Fibroblast of gingiva (primary cell): Measurements from ENCODE around the gene AKR1C4.
"Not testable (repeated sequence)": the region's sequence is repeated elsewhere in the genome, so short reads cannot be mapped to it uniquely, and the experiment has no call there.

Source experiments
- DNase-seq: peaks from one replicate; pipeline ENCODE4 v3.0.0-alpha.2; 2011; ENCODE audit warnings: low read depth

Gene AKR1C4

DNA sequence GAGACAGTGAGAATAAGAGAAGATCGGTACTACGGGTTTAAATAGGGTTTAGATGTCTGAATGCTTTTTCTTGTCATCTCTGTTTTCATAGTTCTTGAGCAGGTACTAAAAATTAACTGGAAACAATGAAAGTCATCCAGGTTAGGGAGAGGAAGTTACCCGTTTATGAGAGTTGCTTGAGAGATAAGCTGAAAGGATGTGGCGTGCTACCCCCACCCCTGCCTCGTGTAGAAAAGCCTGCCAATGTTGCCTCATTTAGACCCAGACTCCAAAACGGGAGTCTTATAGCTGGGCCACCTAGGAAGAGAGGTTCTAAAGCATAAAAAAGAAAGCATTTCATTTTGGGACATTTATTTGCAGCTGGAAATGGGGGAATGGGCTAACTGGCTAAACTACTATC is 10.2 kb downstream of the AKR1C4 start:
- DNase-seq: no peak

DNA sequence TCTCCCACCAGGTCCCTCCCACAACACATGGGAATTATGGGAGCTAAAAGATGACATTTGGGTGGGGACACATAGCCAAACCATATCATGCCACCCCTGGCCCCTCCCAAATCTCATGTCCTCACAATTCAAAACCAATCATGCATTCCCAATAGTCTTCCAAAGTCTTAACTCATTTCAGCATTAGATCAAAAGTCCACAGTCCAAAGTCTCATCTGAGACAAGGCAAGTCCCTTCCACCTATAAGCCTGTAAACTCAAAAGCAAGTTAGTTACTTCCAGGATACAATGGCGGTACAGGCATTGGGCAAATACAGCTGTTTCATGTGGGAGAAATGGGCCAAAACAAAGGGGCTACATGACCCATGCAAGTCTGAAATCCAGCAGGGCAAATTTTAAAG is 13.1 kb downstream of the AKR1C4 start:
- not testable (repeated sequence) for DNase-seq

DNA sequence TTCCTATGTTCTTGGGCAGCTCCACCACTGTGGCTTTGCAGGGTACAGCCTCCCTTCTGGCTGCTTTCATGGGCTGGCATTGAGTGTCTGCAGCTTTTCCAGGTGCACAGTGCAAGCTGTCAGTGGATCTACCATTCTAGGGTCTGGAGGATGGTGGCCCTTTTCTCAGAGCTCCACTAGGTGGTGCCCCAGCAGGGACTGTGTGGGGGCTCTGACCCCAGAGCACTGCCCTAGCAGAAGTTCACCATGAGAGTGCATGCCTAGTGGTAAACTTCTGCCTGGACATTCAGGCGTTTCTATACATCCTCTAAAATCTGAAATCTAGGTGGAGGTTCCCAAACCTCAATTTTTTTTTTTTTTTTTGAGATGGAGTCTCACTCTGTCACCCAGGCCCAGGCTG is 13.6 kb downstream of the AKR1C4 start:
- DNase-seq: not testable (repeated sequence)

DNA sequence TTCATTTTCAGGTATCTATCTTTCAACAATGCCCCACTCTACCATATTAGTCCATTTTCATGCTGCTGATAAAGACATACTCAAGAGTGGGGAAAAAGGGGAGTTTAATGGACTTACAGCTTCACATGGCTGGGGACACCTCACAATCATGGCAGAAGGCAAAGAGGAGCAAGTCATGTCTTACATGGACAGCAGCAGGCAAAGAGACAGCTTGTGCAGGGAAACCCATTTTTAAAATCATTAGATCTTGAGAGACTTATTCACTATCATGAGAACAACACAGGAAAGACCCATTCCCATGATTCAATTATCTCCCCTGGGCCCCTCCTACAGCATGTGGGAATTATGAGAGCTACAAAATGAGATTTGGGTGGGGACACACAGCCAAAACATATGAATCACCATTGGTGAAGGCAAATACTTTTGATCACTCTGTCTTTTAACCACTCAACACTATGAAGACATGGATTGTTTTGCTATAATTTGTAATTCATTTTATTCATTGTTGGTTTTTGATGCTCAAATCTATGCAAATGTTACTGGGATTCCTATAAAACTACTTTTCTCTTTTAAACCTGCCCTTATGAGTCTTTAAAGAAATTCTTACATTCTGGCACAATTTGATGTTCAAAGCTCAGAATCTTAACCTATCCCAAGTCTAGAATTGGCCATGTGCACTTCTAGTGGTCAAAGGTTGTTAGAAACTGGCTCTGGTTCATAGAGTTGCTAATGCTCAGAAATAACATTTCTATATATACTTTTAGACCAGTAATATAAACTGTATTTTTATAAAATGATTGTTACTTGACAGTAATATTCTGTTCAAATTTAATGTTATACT is 15.3 kb downstream of the AKR1C4 start:
- no peak for DNase-seq

DNA sequence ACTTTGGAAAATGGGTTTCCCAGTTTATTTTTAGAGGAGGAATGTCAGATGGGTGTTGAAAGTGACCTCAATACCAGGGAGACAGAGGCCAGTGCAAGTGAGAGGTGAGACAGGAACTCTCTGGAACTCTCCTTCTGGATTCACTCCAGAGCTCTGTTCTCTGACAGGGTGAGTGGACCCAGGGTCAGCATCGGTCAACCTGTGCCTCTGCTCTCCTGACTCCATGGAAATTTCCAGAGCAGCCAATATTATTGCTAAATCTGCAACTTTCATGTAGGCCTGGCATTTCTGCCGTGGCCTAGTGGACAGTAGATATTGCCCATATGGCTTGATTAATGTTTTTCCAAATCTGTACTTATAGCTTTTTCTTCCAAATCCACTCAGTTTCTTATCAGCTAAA is 20.2 kb downstream of the AKR1C4 start:
- DNase-seq: no peak

DNA sequence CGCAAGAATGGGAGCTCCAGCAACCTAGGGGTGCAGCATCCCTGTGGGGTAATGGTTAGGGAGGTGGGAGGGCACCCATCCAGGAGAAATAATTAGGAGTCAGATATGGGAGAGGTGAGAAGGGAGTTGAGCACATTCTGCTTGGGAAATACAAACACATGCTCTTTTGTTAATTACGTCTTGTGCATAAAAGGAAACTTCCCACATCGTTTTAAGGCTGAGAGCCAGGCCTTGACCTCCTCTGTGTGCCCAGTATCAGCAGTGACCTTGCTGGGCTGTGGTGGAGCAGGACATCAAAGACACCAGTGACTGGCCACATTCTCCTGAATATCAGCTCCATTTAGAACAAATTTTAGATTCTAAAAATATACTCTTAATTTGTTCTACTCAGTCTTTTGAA is 22.6 kb downstream of the AKR1C4 start:
- DNase-seq: no peak

DNA sequence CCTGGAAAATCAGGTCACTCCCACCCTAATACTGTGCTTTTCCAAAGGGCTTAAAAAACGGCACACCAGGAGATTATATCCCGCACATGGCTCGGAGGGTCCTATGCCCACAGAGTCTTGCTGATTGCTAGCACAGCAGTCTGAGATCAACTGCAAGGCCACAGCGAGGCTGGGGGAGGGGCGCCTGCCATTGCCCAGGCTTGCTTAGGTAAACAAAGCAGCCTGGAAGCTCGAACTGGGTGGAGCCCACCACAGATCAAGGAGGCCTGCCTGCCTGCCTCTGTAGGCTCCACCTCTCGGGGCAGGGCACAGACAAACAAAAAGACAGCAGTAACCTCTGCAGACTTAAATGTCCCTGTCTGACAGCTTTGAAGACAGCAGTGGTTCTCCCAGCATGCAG is 26.3 kb downstream of the AKR1C4 start:
- not testable (repeated sequence) for DNase-seq

DNA sequence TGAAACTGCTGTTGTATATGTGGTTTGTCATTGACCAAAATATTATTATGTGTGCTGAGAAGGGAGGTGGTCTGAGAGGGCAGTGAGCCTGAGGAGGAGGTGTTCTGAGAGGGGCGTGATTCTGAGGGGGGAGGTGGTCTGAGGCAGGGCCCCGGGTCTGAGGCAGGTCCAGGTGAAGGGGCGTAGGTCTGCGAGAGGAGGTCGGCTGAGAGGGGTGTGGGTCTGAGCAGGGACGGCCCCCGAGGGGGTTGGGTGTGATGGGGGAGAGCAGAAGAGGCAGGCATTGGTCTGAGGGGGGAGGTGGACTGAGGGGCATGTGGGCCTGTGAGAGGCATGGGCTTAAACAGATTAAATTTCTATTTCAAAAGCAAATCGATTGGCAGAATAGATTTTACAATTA is 32.4 kb downstream of the AKR1C4 start:
- DNase-seq: no peak

DNA sequence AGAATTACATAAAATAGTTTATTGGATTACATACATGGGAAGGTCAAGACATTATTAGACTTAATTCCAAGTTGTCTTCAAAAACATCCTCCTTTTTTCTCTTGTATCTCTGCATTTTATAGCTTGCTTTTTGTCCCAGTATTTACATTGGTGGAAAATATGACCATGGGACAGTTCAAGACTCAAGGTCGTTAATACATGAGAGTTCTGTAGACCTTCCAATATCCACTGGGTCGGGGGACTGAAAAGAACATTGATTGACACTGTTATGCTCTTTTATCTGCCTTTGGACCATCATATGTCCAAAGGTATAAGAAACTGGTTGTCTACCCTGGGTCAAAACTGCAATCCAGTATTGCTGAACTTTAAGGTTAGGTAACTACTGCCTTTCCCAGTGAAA is 36.7 kb downstream of the AKR1C4 start:
- DNase-seq: no peak

DNA sequence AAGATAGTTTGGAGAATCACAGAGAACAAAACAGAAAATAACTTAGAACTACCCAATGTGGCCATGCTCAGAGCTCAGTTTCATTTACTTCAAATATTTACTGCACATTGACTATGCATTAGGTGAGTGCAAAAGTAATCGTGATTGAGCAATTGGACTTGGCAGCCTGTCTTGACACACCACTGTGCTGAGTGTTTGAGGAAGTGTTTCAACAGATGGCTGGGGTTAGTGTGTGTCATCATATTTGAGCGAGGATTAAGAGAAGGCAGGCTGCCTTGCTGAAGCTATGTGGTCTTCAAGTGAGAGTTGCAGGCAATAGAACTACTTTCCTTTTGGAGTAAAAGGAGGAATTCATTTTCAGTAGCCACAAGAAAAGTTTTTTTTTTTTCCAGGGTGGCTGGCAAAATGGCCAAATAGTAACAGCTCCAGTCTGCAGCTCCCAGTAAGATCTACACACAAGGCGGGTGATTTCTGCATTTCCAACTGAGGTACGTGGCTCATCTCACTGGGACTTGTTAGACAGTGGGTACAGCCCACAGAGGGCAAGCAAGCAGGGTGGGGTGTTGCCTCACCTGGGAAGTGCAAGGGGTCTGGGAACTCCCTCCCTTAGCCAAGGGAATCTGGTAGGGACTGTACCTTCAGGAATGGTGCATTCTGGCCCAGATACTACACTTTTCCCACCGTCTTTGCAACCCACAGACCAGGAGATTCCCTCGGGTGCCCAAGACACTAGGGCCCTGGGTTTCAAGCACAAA is 37.6 kb downstream of the AKR1C4 start:
- peak; percentile 24 for DNase-seq

DNA sequence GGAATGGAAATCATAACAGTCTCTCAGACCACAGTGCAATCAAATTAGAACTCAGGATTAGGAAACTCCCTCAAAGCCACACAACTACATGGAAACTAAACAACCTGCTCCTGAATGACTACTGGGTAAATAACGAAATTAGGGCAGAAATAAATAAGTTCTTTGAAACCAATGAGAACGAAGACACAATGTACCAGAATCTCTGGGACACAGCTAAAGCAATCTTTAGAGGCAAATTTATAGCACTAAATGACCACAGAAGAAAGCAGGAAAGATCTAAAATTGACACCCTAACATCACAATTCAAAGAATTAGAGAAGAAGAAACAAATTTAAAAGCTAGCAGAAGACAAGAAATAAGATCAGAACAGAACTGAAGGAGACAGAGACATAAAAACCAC is 40.9 kb downstream of the AKR1C4 start:
- DNase-seq: not testable (repeated sequence)

DNA sequence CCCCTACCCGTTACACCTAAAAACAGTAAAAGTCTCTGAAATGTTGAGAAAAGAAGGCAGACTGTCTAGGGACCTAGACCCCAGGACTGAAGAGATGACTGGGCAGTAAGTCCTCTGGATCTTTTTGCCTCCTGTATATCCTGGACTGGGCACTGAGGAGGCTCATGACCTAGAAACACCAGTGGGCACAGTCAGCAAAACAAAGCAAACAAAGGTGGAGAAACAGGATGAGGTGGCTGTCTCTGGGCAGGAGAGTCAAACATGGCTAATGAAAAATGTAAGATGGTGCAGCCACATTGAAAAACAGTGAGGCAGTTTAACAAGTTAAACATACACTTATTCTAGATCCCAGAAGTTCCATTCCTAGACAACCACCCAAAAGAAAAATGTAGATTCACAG is 45.9 kb downstream of the AKR1C4 start:
- no peak for DNase-seq

DNA sequence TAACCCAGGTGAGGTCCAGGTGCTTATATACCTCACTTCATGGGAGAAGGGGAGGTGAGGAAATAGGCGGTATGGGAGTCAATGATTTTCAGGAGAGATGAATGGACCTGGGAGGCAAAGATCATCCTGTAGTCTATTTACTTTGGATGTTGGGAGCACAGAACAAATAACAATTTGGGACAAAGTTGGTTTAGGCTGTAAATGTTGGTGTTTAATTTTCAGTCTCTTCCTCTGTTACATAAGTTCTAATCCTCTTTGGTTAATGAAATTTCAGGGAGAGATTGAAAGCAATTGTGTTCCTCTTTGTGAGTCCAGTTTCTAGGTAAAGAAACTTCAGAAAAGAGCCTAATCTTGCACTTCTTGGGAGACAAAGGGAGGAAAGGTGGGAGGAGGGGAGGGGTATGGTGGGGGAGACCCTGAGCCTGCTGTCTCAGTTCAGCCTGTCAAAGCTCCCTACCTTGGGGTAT is 46.9 kb downstream of the AKR1C4 start:
- DNase-seq: no peak

DNA sequence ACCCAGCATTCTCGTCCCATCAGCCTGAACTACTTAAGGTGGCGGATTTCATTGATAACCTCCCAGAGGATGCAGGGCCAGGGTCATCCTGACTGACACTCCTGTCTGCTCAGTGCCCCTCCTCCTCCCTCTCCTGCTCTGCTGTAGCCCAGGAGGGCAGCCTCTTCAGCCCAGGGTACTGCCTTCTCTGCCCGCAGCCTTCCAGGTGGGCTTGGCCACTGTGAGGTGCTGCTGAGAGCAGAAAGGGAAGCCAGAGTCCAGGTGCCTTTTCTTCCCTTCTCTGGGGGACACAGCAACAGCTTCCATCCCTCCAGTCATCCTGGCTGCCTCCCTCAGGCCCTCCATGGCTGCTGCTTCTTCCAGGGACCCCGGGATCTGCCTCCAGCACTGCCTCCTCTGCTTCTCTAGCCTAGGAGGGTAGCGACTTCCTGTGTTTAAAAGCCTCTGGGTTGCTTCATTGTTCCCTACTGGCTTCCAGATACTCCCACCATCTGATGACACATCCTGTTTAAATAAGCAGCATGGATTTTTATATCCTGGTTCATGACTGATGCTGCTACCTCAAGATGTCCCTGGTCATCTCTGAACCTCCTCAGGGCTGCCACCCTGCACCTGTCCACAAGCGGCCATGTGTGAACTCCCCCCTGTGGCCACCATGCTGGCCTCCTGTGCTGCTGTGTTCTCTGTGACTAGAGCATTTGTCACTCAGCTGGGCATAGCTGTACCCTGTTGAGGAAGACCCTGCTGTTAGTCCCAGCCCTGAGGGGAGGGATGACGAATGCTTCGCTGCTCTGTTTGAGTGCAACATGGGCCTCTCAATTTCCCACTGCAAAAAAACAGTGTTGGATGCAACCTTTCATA is 55.8 kb downstream of the AKR1C4 start:
- no peak for DNase-seq

DNA sequence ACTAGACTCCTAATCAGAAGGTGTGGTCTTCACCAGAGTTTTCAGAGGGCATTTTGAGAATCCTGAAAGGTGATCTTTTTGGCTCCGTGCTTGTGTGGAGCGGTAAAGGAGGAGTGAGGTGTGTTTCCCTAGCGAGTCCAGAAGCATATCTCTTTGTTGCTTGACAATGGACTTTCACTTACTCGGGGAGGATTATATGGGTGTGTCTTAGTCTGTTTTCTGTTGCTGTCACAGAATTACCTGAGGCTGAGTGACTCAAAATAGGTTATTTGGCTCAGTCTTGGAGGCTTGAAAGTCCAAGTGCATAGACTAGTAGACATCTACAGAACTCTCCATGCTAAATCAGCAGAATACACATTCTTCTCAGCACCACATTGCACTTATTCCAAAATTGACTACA is 57.9 kb downstream of the AKR1C4 start:
- no peak for DNase-seq

DNA sequence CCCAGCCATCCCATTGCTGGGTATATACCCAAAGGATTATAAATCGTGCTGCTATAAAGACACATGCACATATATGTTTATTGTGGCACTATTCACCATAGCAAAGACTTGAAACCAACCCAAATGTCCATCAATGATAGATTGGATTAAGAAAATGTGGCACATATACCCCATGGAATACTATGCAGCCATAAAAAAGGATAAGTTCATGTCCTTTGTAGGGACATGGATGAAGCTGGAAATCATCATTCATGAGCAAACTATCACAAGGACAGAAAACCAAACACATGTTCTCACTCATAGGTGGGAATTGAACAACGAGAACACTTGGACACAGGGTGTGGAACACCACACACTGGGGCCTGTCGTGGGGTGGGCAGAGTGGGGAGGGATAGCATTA is 61.1 kb downstream of the AKR1C4 start:
- not testable (repeated sequence) for DNase-seq

DNA sequence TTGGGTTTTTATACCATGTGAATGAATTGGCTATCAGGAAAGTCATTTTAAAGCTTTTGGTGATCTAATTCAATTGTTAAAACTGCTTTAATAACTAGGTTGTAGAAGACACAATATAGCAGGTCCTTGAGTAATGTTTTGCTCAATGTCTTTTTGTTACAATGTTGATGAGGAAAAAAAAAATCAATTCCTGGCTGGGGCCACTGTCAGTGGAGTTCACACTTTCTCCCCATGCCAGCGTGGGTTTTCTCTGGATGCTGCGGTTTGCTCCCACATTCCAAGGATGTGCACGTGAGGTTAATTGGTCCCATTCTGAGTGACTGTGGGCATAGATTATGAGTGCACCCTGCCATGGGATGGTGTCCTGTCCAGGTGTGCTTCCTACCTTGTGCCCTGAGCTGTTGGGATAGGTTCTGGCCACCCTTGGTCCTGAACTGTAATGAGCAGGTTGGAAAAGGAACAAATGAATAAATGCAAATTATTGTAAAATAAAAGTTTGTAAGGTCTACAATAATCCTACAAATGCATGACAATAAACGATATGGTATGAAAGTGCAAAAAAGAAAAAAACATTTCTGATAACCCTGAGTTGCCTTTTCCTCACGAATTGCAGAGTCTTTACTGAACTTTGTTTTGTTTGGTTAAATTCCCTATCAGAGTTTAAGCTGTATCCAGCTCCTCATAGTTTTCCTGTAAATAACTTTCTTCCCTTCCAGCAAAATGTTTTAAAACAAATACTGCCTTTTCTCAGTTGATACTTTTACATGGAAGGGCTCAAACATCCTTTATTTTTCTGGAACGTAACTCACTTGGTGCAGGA is 62.7 kb downstream of the AKR1C4 start:
- DNase-seq: no peak

DNA sequence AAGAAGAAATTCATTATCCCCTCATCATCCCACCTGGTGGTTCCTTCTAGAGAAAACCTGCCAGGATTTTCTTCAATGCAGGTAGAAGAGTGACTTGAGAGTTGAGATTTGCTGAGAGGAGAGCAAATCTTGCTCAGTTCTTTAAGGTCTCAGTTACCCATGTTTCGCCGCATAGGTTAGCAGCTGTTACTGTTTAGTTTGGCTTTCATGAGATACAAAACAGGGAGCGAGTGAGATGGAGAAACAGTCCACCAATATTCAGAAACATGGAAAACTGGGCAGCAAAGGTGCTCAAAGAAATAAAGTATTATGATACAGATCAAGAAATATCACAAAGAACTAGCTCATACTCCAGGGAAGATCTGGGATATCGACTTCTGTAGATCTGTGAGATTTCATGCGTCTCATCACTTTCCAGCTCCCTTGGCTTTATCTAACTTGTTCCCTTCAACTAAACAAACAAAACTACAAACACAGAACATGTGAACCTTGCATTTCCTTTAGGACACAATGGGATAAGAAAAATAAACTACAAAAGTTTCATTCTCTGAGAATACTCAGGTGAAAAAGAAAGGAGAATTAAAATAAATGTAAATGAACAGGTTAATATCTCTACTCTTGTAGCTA is 63.4 kb downstream of the AKR1C4 start:
- DNase-seq: no peak

DNA sequence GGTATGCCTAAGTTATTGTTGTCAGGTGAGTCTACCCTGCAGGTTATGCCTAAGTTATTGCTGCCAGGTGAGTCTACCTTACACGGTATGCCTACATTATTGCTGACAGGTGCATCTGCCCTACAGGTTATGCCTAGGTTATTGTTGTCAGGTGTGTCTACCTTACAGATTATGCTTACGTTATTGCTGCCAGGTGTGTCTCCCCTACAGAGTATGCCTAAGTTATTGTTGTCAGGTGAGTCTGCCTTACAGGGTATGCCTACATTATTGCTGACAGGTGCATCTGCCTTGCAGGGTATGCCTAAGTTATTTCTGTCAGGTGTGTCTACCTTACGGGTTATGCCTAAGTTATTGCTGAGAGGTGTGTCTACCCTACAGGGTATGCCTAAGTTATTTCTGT is 64.2 kb downstream of the AKR1C4 start:
- DNase-seq: no peak

DNA sequence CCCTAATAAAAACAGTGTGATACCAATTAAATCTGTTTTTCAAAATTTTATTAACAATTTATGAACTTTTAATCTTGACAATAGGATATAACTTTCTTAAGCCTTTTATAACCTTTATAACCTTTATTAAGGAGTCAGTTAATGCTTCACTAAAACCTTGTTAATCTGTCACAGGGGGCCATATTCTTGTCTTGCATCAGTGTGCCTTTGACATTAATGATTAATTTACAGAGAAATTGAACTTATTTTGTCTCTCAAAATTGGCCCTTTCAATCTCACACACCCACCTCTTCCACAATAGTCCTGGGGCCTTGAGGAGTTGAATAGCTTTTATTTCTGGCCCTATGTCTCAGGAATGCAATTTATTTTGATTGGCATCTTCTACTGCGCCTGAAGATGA is 68.5 kb downstream of the AKR1C4 start:
- no peak for DNase-seq

DNA sequence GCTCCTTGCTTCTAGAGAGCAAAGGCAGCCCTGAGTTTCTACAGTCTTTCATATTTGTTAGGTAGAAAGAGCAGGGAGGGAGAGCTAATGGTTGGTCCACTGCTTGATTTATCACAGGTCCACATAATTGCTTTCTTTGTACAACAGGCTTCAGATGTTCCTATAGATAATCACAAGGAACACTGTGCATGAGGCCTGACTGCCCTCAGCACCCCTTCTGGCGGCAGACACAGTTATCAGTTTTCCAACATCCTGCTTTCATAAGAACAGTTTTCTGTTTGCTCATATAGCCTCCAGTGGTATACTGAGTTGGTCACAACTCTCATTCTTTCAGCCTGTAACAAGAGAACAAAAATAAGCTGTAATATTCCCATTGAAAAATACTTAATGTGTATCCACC is 69.7 kb downstream of the AKR1C4 start:
- DNase-seq: no peak
